A549 treated with dexamethasone at 1 μM for 4 hours (cell line): ENCODE data around the gene TOPAZ1. TPM values are rescaled to one million over a fixed set of nuclear protein-coding genes. Genes with fewer than 3 reads are reported as not detected.

Experiments used
- total RNA-seq: library from RNA; stranded (reverse); fragments of 200-300 nt; extraction: Qiagen RNA extraction; gene quantifications from 5 replicates; pipeline ENCODE4 v1.2.3, GENCODE V29; 2022

The TOPAZ1 gene
- total RNA-seq = not detected in 5 replicates

GRCh38 chr3:44241706-44242105, at the start of gene TOPAZ1:
Gene TOPAZ1 (plus strand): TSS chr3:44241886. CDS start chr3:44242054, 168 bp downstream.

GRCh38 chr3:44338010-44338827, 96.5 kb downstream of the TOPAZ1 start, which contains the start of gene TCAIM:
Gene TCAIM (plus strand): TSS chr3:44338766. CDS start chr3:44354783, 16,017 bp downstream.

Other genes with a start within 250 kb of the TOPAZ1 start
- gene TCAIM, start 96.9 kb downstream of the TOPAZ1 start, total RNA-seq = 6.5 to 9.1 TPM (median 8.0 TPM) in 5 replicates
- gene ZNF445, start 235.8 kb downstream of the TOPAZ1 start, total RNA-seq = 1.9 to 3.6 TPM (median 3.1 TPM) in 5 replicates